SK-N-SH (cell line): ENCODE data around the gene IL17REL. TPM values are rescaled to one million over a fixed set of nuclear protein-coding genes. Genes with fewer than 3 reads are reported as not detected.

Source experiments
- CTCF ChIA-PET: fragments of 300-600, 350-600 bp; formaldehyde crosslinking; extraction: SDS; loops from one replicate; lab custom pipeline; 2021; lab: Yijun Ruan, JAX
- POLR2A ChIA-PET: fragments of 350-600 bp; sonication (Branson Sonifier 250); formaldehyde crosslinking; extraction: SDS; loops from one replicate; lab custom pipeline; 2020; ENCODE audit warnings: antibody characterized with exemption, inconsistent platforms; lab: Yijun Ruan, JAX
- DNase-seq: peaks from one replicate; pipeline ENCODE4 v3.0.0; 2012
- H2AFZ ChIP-seq: fragments of 200-600 bp; sonication (generic); 2 replicates; pipeline ENCODE4 v1.8.1; 2016; ENCODE audit warnings: antibody characterized with exemption, mild to moderate bottlenecking, low read depth
- H3F3A ChIP-seq: fragments of 200-600 bp; sonication (generic); replicated peaks from 2 replicates; pipeline ENCODE3; 2016; ENCODE audit warnings: antibody characterized with exemption, mild to moderate bottlenecking; ENCODE audit not compliant: insufficient read depth
- H3K27ac ChIP-seq, 2 experiments: fragments of 200-500 bp in 1 of 2; fragments of 200-600 bp in 1 of 2; sonication (Bioruptor generic) in 1 of 2; sonication (generic), shearing (Covaris generic) in 1 of 2; 2 replicates each; pipeline versions ENCODE4 v1.5.1 to v1.6.1; 2014 to 2016; ENCODE audit warnings: low read depth in 2 of 2, inconsistent platforms in 1 of 2, low read length in 1 of 2, mild to moderate bottlenecking in 1 of 2, mixed read lengths in 1 of 2
- H3K27me3 ChIP-seq: fragments of 200-600 bp; sonication (generic), shearing (Covaris generic); 2 replicates; pipeline ENCODE4 v1.6.1; 2016; ENCODE audit warnings: mixed run types; ENCODE audit not compliant: insufficient read depth
- H3K36me3 ChIP-seq, 2 experiments: fragments of 200-500 bp in 1 of 2; fragments of 200-600 bp in 1 of 2; sonication (Bioruptor generic) in 1 of 2; sonication (generic) in 1 of 2; replicated peaks in 1 of 2; 2 replicates each; pipeline versions ENCODE3 to v1.5.1; 2014 to 2016; ENCODE audit warnings: low read length in 1 of 2, mild to moderate bottlenecking in 1 of 2; ENCODE audit not compliant: insufficient read depth in 2 of 2, control insufficient read depth in 1 of 2
- H3K4me1 ChIP-seq, 2 experiments: fragments of 200-500 bp in 1 of 2; fragments of 200-600 bp in 1 of 2; sonication (Bioruptor generic) in 1 of 2; sonication (generic), shearing (Covaris generic) in 1 of 2; 2 replicates each; pipeline versions ENCODE4 v1.5.1 to v1.6.1; 2014 to 2016; ENCODE audit warnings: low read depth in 1 of 2, low read length in 1 of 2, mixed run types in 1 of 2; ENCODE audit not compliant: insufficient read depth in 2 of 2, control insufficient read depth in 1 of 2
- H3K4me2 ChIP-seq: fragments of 200-600 bp; sonication (generic), shearing (Covaris generic); 2 replicates; pipeline ENCODE4 v1.6.1; 2017; ENCODE audit warnings: mixed run types
- H3K4me3 ChIP-seq, 2 experiments: fragments of 200-500 bp in 1 of 2; fragments of 200-600 bp in 1 of 2; sonication (Bioruptor generic) in 1 of 2; sonication (generic), shearing (Covaris generic) in 1 of 2; 2 replicates each; pipeline versions ENCODE4 v1.5.1 to v1.8.1; 2014 to 2016; ENCODE audit warnings: low read depth in 2 of 2, inconsistent platforms in 1 of 2, low read length in 1 of 2, mild to moderate bottlenecking in 1 of 2, mixed read lengths in 1 of 2, moderate library complexity in 1 of 2
- H3K79me2 ChIP-seq: fragments of 200-600 bp; sonication (generic); 2 replicates; pipeline ENCODE4 v1.8.1; 2017; ENCODE audit warnings: mild to moderate bottlenecking; ENCODE audit not compliant: insufficient read depth
- H3K9ac ChIP-seq: fragments of 200-600 bp; sonication (generic); 2 replicates; pipeline ENCODE4 v1.6.1; 2017; ENCODE audit warnings: mixed run types
- H3K9me2 ChIP-seq: fragments of 200-600 bp; sonication (generic); 2 replicates; pipeline ENCODE4 v1.6.1; 2017; ENCODE audit warnings: mixed run types
- H3K9me3 ChIP-seq: fragments of 200-600 bp; sonication (generic); 2 replicates; pipeline ENCODE4 v1.6.1; 2017; ENCODE audit warnings: mixed run types, mild to moderate bottlenecking, moderate library complexity
- H4K20me1 ChIP-seq: fragments of 200-600 bp; sonication (generic); 2 replicates; pipeline ENCODE4 v1.6.1; 2017; ENCODE audit warnings: mild to moderate bottlenecking, mixed run types; ENCODE audit not compliant: insufficient read depth
- CHD2 ChIP-seq: fragments of 150-350 bp; IDR thresholded peaks from 2 replicates; pipeline ENCODE4 v1.6.1; 2018; ENCODE audit warnings: low read length; ENCODE audit not compliant: partially characterized antibody
- EZH2phosphoT487 ChIP-seq: fragments of 200-600 bp; sonication (generic); IDR thresholded peaks from 2 replicates; pipeline ENCODE4 v1.6.1; 2017; ENCODE audit warnings: low read depth, mixed run types, mild to moderate bottlenecking, antibody characterized with exemption, moderate library complexity, borderline replicate concordance
- GATA2 ChIP-seq: sonication (generic); formaldehyde crosslinking; IDR thresholded peaks from 2 replicates; pipeline ENCODE4 v1.5.0; 2020; ENCODE audit warnings: mild to moderate bottlenecking, missing genetic modification reagents
- JUND ChIP-seq: IDR thresholded peaks from 2 replicates; pipeline ENCODE4 v1.4.0; 2012
- MEF2A ChIP-seq: IDR thresholded peaks from 2 replicates; pipeline ENCODE4 v1.4.0; 2012; ENCODE audit warnings: low read depth, borderline replicate concordance
- MXI1 ChIP-seq: IDR thresholded peaks from 2 replicates; pipeline ENCODE4 v1.6.1; 2012; ENCODE audit warnings: mild to moderate bottlenecking, low read depth, low read length, improper control_type of control experiment
- NFIC ChIP-seq: IDR thresholded peaks from 2 replicates; pipeline ENCODE4 v1.4.0; 2012; ENCODE audit warnings: borderline replicate concordance
- NRF1 ChIP-seq: IDR thresholded peaks from 2 replicates; pipeline ENCODE4 v1.6.1; 2012; ENCODE audit warnings: low read depth, mild to moderate bottlenecking, low read length
- RAD21 ChIP-seq: IDR thresholded peaks from 2 replicates; pipeline ENCODE4 v1.6.1; 2012; ENCODE audit warnings: mild to moderate bottlenecking, low read length
- REST ChIP-seq: IDR thresholded peaks from 2 replicates; pipeline ENCODE4 v1.6.1; 2012; ENCODE audit warnings: mild to moderate bottlenecking, low read depth, low read length, moderate library complexity
- TCF12 ChIP-seq: IDR thresholded peaks from 2 replicates; pipeline ENCODE4 v1.4.0; 2012
- TEAD4 ChIP-seq: IDR thresholded peaks from 2 replicates; pipeline ENCODE4 v1.4.0; 2012; ENCODE audit warnings: mild to moderate bottlenecking, borderline replicate concordance; ENCODE audit not compliant: insufficient read depth
- USF2 ChIP-seq: fragments of 150-350 bp; IDR thresholded peaks from 2 replicates; pipeline ENCODE4 v1.6.1; 2017; ENCODE audit warnings: antibody characterized with exemption, low read length, low read depth, borderline replicate concordance
- YY1 ChIP-seq: IDR thresholded peaks from 2 replicates; pipeline ENCODE4 v1.4.0; 2012; ENCODE audit warnings: low read depth, mild to moderate bottlenecking
- WGBS: methylation state at CpG from one replicate; pipeline ENCODE4 v1.1.6; 2017; ENCODE audit warnings: low lambda C conversion rate; 5-methylcytosine and 5-hydroxymethylcytosine counted together
- polyA plus RNA-seq, 3 experiments: library from polyadenylated mRNA; depleted of rRNA; stranded (reverse); fragments of >200 nt; gene quantifications; 2 replicates each; pipeline ENCODE4 v1.2.3, GENCODE V29; 2012

The IL17REL gene
- polyA plus RNA-seq, 1 of the 3 experiments (the other 2 are of a cell fraction): not detected

GRCh38 chr22:50025993-50026392, 13.4 kb upstream of the IL17REL start:
- Histone ChIP-seq H3K4me3 (no peak overlapping the region), H3K9me2 (no peaks in the 10 kb centered on the region), H3K27ac (no peak overlapping the region), H3K36me3 (no peaks in the 10 kb centered on the region), H3K27me3 (no peaks in the 10 kb centered on the region; the same call in none of the 2 replicates), H2AFZ (no peak overlapping the region), H3K9me3 (no peaks in the 10 kb centered on the region), H3K4me2 (no peak overlapping the region), H3K9ac (no peak overlapping the region), H3K4me1 (peaks cover 0 to 13% of the 10 kb centered on the region in 2 experiments; a peak in 1 of 4 replicates), H3K79me2 (no peaks in the 10 kb centered on the region), H3F3A (no peaks in the 10 kb centered on the region), H4K20me1 (no peaks in the 10 kb centered on the region)
- DNase-seq: no peak
- WGBS: 79% methylated on average over 8 of the region's 13 CpGs
- ChIA-PET POLR2A (no interaction called here), CTCF (interaction anchor here (2.5 kb wide), 1 partner anchor 95 kb away, joined by 25 read pairs; no protein-coding TSS in a partner anchor)
- TF ChIP-seq GATA2 (CRISPR knock-in tag) (no peak), EZH2phosphoT487 (no peak), JUND (no peak), USF2 (no peak), MXI1 (no peak), TEAD4 (no peak), REST (no peak), TCF12 (no peak), CHD2 (no peak), RAD21 (no peak), NFIC (no peak), YY1 (no peak), NRF1 (no peak), MEF2A (no peak)
